Subcutaneous adipose tissue (tissue), 4 donors: Measurements from ENCODE around the gene SNX25. TPM values are rescaled to one million over a fixed set of nuclear protein-coding genes. Genes with fewer than 3 reads are reported as not detected.

Source experiments
- CTCF ChIP-seq: fragments of 450-650 bp; IDR thresholded peaks from one replicate; pipeline ENCODE4 v1.5.1; 2016; ENCODE audit warnings: low read depth, mild to moderate bottlenecking, control low read depth, antibody characterized with exemption, moderate library complexity
- total RNA-seq, 4 donors: library from RNA; depleted of rRNA; stranded (reverse); fragments of >200 nt; gene quantifications; one replicate each; pipeline ENCODE4 v1.1.0, GENCODE V29; 2016

The SNX25 gene
- total RNA-seq: 10 to 100 TPM; 10.2 to 24.1 (median 14.0) TPM

DNA sequence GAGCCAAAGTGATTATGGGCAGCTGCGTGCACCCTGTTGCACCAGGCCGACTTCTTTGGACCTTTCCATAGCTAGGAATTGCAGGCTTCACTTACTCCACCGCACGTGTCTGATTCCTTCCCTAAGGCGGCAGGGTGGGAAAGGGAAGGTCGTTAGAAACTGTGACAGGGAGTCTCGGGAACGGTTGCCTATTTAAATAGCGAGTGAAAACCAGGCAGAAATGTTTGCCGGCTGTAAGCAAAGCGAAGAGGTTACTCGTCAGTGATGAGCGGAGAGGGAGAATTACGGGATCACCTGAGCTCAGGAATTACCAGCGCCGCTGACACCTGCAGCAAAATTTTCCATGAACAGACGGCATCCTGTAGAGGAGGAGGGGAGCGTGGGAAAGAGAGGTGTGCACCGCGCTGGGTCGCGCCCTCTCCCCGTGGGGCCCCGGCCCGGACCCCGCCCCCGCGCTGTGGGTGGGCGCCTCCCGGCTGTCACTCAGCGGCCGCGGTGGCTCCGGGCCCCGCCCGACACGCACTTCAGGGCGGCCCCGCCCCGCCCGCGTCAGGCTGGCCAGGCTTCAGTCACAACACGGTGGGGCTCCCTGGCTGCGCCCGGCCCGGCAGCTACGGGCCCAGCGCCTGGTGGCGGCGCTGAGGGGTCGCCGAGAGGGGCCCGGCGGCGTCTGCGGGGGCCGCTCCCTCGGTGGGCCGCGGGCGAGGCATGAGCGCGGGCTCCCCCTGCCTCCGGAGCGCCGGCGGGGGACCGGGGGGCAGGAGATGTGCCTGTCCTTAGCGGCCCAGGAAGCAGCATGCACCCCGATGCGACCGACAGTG, at the start of gene SNX25:
TSS of gene SNX25 (plus strand) at position 568 of the 821 bp plus-strand sequence. CDS start at position 797, 229 bp downstream.
- TF ChIP-seq CTCF: no peak

DNA sequence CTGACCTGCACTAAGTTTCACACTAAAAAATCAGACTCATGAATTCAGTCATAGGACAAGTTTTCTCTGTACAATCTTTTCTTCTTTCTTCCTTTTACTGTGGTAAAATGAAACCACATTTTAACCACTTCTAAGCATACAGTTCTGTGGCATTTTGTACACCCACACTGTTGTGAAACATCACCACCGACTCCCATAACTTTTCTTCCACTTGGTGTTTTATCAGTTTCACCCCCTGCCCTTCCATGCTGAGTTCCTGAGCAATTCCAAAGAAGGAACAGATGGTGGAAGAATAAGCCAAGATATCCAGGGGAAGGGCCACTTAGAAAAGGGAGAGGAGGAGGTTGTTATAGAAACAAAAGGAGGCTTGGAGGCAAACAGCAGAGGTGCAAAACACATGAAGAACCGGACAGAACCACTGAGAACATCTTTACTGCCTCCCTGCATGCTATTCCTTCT, 43.8 kb upstream of the SNX25 start:
- no peak for TF ChIP-seq CTCF

DNA sequence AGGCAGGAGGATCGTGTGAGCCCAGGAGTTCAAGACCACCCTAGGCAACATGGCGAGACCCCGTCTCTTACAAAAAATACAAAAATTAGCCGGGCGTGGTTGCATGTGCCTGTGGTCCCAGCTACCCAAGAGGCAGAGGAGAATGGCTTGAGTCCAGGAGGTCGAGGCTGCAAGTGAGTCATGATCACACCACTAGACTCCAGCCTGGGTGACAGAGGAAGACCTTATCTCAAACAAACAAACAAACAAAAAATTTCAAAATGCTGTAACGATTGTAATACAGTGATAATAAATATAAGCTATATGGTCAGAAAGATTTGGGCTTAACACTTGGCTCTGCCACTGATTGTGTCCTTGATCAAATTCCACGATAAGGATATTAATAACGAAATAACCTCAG, 42.2 kb upstream of the SNX25 start:
- no peak for TF ChIP-seq CTCF

GRCh38 chr4:185171373-185172071, 37.9 kb upstream of the SNX25 start:
- no peak for TF ChIP-seq CTCF

DNA sequence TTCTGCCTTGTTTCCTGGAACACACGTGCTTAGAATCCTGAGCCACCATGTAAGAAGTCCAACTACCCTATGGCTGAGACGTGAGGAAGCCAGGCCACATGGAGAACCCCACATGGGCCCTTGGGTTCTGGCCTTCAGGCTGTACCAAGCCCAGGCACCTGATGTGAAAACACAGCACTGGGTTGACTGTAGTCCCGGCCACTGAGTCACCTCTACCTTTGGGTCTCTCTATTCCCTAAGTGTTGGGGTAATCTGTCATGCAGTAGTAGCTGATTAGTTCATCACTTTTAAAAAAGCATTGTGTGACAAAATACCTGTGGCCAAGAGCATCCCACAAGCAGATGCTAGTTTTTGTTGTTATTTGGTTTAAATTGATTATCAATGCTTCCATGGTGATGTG, 29.9 kb upstream of the SNX25 start:
- TF ChIP-seq CTCF: no peak

DNA sequence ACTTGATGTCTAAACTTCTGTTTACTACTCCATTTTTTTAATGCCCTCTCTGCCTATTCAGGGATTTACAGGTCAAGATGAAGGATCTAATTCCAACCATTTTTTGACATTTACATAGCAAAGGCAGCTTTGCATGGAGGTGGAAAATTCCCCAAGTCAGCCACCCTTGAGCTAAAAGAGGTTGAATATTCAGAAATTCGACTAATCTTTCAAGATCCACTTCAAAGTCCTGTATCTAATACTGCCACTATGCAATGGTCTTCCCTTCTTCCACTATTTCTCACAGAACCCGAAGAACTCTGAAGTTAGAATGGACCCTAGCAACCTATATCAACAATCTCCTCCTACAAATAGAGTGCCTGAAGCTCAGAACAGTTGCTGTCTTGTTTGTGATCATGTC, 27.2 kb upstream of the SNX25 start:
- no peak for TF ChIP-seq CTCF

DNA sequence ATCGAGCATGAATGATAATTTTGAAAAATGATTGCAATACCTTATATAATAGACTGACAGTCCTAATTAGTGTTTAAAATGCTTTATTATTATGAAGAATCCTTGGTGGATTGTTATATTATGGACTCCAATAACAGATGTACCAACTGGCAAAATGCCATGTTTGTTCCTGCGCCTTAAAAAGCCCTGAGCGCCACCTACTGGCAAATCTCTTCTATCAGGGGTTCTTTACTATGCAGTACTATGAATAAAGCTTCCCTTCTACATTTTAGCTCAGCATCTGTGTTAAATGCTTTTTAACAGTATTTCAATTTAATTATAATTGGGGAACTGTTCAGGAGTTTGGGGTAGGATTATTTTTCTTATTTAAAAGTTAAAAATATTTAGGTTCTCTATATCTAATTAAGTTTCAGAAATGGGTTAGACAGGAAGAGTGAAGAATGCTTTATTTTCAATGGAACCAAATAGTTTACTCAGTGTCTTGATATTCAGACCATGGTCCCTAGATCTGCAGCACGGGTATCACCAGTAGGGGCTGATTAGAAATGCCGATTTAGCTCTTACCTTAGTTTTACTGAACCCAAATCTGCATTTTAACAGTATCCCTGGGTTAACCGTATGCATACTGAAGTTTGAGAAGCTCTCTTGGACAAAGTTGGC, 25.6 kb upstream of the SNX25 start:
- TF ChIP-seq CTCF: no peak
